HT-29 (cell line): ENCODE measurements around the gene DCC. TPM values are rescaled to one million over a fixed set of nuclear protein-coding genes. Genes with fewer than 3 reads are reported as not detected.
A peak's percentile ranks its signal among the peaks of the same experiment; 100 is the strongest.

Experiments
- DNase-seq: peaks from one replicate; pipeline ENCODE4 v3.0.0-alpha.2; 2015; ENCODE audit warnings: low spot score
- total RNA-seq: library from RNA; depleted of rRNA; stranded (reverse); fragments of >200 nt; shearing (Covaris generic); gene quantifications from 2 replicates; pipeline ENCODE4 v1.2.3, GENCODE V29; 2014

DCC gene
- total RNA-seq, 1 experiment from 2014 or later, result not detected

DNA sequence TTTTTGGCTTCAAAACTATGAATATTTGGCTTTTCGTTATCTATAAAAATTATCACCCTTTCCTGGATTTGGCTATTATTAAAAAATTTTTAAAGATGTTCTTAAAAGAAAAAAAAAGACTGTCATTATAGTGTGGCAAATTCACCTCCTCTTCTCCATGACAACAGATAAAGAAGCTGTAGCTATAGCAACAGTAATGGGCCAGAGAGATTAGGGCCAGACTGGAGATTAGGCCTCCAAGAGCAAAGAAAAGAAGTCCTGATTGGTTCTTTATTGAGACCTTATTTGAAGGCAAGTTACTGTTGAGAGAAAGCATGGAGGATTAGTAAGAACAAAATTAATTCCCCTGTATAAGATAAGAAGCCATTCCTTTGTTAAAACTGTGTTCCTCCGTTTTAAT lies 812.5 kb downstream of the DCC start:
- DNase-seq, result no peak

DNA sequence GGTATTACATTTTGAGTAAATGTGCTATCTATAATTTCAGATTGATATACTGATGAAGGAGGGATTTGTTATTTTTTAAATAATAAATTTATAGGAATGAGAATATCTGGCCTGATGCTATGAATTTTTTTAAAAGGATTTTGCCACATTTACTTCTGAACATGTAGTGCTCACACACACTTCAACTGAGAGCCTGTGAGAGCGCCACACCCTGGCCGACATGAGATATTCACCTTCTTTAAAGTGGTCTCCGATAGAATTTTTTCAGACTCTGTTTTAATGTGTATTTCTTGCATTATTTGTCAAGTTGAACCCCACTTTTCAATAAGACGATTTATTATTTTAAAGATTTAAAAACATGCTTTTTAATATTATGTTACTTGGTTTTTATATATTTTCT lies 813.3 kb downstream of the DCC start:
- DNase-seq, result peak; percentile 12

DNA sequence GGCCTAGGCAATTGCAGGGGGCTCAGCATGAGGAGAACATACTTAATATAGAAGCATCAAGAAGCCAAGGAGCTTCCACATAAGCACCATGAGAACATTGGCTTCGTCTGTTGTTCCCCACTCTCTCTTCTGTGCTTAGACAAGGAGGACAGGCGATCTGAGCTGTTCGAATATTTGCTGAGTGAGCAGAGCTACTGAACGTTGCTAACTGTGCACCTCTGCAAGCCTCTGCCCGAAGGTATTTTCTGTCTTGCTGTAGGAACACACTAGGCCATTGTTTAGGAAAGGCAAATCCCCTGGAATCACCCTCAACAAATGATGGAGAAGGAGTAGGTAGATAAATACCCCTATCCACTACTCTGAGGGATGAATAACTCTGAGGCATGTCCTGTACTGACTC lies 813.8 kb downstream of the DCC start:
- DNase-seq, result no peak

DNA sequence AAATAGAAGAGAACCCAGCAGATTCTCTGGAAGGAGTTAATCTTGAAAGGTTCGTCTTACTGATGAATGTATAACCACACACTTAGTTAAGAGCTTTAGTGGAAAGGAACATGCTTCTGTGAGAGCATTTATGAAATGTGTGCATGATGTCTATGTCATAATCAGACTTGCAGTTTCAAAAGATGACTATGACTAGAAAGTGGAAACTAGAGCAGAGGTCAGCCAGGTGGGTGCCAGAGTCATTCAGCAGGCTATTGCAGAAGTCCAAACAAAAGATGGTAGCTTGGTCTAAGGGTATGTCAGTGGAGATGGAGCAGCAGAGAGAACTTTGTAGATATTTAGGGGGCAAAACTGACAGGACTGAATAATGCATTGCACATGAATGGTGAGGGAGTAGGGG lies 825.8 kb downstream of the DCC start:
- DNase-seq, result no peak

DNA sequence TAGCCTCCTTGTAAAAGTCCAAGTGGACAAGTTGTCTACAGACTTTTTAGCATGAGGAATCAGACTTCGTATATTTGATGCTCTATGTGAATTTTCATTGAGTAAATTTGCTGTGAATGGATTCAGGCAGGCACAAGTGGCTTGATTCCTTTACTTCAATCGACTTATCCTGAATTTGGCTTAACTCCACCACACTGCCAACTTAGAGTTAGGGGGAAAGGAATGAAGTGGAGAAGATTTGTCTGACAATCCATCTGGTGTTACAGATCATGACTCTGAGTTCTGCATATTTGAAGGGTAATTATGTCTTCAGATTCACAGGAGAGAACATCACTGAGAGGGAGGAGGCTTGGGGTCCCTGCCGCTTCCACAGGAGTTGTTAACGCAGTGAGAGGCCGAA lies 829.3 kb downstream of the DCC start:
- DNase-seq, result no peak

DNA sequence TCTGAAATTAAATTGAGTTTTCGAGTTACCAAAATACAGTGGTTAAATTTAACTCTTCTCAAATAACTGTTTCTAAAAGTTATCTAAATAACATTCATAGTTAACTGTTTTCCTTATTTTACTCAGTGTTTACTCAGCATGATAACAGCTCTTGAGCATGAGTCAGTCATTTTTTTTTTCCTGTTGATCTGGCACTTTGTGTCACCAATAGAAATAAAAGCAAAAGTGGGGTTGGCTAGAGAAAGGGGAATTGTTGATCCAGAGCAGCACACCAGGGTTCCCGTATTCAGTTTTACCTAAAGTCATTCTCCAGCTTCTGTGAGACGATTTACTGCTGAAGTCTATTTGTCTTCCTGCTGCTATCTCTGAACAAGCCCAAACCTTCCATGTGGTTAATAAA lies 851.6 kb downstream of the DCC start:
- no peak for DNase-seq

DNA sequence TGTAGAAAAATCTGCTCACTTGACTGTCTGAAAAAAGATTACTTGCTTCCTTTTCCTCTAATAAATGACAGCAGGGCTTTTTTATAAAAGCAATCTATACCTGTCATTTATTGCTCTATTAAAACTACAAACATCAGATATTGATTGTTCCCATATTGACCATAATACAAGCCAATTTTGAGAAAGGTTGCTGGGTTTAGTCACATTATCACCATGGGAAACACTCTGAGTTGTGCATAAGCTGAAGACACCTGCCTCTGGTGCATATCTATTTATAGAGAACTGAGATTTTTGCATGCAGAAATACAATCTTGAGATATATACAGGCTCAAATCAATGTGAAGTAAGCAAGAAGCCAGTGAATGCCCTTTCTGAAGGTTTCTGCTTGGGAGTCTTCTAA lies 853.9 kb downstream of the DCC start:
- no peak for DNase-seq

DNA sequence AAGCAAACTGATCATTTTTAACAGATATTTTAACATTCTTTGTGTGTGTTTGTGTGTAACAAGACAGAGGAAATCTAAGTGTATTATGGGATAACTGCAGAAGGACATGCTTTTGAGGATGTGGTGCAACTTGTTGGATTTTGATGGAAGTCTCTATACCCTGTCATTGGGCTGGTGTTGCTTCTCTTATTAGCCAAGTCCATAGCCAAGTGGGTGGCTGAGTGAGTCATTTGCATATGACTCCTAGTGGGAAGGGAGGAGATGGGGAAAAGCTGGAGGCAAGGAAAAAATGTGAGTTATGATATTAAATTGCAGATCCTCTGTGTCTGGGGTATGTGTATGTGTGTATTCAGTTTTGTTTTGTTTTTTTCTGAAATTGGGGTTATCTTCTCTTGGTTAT lies 879.9 kb downstream of the DCC start:
- no peak for DNase-seq

DNA sequence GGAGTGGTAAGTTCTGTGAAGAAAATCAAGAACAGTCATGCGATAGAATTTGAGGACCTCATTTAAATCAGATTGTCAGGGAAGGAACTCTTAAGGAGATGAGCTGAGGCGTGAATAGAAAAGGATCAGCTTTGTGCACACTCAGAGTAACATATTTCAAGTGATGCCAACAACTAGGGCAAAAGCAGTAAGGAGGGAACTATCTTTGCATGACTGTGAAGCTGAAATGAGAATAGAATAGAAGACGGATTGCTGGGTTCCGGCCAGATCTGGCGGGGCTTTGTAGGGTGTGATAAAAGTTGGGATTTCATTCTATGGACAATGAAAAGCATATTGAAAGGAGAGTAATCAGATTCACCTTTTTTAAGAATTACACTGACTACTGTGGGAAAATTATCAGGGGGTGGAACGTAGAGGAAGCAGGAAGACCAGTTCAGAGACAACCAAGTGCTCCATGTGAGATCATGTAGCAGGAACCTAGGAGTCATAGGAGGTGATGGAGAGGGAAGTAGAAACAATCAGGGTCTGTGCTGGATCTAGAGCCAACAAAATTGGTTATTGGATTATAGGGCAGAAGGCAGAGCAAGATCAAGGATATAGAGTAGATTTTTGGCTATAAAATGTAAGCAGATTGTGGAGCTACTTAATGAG lies 884.3 kb downstream of the DCC start:
- DNase-seq, result no peak

DNA sequence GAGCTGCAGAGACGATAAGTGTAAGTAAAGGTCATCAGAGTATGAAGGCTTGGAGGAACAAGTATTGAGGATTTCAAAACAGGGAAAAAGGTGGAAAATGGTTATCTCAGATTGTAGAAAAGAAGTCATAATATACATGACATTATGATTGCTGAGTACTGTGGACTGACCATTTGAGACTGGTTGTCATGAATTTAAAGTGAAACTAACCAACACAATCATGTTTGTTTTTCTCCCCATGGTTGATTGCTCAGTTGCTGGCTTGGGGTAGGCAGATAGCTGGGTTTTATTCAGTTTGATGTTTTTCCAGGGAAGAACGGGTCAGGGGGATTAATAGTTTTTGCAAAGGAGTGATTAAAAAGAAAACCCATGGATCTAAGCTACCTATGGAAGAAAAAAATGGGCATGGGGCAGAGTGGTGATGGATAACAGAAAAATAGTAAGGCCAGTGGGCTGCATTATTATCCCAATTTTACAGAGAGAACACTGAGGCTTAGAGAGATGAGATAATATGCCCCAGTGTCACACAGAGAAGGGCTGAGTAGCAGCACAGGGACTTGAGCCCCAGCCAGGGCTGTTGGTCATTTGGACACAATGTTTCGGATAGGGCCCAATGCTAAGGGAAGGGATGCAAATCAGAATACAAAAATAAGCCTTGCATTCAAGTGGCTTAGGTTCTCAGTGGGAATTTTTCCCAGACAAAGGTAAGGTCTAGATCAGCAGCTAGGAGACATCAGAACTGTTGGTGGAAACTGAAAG lies 885.7 kb downstream of the DCC start:
- no peak for DNase-seq

DNA sequence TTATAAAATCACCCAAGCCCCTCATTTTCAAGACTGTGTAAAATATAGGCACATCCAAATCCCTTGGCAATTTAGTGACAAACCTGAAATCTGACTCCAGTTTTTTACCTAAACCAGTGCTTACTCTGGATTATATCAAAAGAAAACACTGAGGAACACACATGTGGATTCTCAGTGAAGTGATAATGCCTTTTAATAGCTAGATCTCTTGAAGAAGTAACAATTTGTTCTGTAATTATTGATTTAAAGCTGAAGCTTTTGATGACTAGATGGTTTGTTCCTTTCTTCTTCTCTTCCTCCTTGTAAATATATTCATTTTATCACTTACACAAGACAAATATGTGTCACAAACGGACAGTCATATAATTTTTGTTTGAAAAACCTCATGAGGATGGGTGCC lies 894.6 kb downstream of the DCC start:
- no peak for DNase-seq

DNA sequence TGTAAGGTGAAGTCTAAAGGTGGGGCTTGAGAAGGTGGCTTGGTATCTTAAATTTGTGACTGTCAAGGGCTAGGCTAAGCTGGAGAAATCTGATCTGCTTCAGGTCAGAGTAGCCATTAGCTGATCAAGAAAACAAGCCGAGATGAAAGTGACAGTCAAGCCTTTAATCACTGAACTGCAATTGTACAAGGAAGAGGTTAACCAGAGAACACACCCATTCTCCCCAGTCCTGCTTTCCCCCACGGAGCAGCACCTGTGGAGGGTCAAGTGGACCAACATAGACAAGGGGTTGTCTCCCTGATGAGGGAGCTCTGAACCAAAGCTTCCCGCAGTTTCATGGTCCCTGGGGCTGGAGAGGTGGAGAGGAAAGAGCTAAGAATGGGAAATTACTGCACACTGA lies 901.2 kb downstream of the DCC start:
- no peak for DNase-seq

DNA sequence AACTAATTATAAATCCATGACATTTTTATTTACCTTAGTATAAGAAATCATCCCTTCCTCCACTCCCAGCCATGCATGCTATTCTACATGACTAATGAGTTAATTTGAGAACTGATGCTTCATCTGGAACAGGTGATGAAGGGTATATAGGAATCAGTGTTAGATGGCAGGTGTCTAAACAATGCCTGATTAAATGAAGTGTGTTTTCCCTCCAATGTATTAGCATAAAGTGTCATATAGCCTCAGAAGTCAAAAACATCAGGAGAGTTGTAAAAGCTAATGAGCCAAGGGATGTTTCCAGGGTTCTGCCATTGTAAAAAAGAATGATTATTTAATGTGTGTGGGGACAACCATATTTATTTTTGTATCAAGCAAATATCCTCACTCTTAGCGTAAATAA lies 913.8 kb downstream of the DCC start:
- DNase-seq, result no peak

DNA sequence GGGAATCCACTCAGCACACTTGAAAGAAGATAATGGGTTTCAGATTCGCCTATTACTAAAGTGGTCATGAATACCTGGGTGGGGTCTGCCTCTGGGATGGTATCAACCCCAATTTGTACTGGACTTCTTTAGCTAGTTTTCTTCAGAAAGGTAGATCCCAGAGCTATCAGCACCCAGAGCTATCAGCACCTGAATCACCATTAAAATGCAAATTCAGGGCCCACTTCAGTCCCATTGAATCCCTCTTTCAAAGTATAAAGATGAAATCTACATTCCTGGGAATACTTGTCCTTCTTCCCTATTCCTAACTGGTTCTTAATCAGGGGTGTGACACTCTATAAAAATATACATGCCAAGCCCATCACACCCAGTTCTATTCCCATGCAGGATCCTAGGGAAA lies 914.3 kb downstream of the DCC start:
- no peak for DNase-seq

DNA sequence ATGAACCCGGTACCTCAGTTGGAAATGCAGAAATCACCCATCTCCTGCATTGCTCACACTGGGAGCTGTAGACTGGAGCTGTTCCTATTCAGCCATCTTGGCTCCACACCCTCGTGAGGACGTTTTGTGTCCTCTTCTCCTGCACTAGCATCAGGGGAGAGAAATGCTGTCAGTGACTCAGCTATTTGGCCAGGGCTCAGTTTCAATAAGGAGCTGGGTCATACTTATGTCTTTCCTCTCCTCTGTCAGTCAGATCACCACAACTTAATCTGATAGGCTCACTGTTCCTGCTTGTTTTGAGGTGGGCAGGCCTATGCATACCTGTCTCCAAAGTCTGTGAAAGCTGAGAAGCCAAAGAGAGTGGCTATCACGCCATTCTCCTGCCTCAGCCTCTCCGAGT lies 921.2 kb downstream of the DCC start:
- DNase-seq, result no peak

DNA sequence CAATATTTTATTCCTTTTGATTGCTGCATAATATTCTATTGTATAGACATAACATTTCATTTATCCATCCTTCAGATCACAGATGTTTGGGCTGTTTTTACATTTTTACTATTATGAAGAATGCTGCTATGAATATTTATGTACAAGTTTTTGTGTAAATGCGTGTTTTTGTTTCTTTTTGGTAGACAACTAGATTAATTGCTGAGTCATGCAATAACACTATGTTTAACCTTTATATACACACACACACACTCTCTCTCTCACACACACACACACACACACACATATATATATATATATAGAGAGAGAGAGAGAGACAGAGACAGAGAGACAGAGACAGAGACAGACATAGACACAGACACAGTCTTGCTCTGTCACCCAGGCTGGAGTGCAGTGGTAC lies 926.9 kb downstream of the DCC start:
- no peak for DNase-seq

DNA sequence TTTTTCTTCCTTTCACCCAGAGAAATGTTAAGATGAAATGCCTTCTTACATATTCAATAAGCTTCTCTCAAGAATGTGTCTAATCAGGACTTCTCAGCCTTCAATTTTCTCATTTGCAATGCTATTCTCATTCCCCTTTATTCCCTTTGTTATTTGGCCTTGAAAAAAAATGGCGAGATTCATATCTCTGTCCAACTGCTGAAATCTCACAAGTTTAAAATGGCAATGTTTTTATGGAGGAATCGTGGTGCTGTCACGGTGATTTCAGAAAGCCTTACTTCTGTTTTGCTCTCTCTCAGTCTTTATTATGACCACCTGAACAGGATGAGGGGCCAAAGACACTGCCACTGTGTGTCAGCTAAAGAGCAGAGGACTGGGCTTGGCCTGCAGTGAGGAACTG lies 928.5 kb downstream of the DCC start:
- DNase-seq, result no peak

DNA sequence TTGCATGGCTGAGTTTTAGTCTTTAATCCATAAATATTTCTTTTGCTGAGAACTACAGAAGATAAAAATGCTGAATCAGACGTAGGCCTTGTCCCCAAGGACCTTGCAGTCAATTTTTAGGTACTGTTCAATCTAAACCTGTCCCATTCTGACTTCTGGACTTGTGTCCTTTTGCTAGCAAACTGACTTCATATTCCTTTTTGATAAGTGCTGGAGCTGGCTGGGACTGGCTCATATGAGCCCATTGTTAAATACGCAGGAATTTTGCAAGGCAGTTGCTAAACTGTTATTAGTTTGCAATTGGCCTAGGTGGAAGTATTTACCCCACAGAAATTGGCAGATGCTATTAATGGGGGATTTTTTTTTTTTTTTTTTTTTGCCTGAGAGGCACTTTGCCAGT lies 941.4 kb downstream of the DCC start:
- no peak for DNase-seq

DNA sequence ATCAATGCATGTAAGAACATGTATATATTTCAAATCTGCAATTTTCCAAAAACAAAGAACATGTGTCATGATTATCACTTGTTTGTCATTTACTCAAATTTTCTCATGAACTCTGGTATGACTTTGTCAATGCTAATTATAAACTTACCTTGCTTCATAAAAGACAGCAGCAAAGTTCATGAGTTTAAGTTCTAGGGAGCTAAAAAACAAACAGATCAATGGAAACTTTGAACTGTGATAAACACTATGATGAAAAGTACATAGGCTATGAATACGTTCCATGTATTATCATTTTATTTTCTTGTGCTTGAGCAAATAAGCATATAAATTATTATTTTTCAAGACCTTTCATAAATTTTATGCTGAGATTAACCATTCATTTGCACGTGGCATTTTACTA lies 943.7 kb downstream of the DCC start:
- no peak for DNase-seq

DNA sequence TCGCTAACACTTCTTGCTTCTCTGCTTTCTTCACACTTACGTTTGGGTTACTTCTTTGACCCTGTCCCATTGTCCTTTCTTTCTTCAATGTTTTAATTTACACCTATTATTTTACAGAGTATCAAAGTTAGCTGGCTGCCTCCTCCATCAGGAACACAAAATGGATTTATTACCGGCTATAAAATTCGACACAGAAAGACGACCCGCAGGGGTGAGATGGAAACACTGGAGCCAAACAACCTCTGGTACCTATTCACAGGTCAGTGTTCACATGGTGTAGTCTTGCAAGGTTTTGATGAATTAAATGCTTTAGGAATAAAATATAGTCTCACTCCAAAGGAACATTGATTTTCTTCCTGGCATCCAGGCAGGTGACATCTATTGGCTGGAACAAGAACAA lies 965.5 kb downstream of the DCC start:
- no peak for DNase-seq

DNA sequence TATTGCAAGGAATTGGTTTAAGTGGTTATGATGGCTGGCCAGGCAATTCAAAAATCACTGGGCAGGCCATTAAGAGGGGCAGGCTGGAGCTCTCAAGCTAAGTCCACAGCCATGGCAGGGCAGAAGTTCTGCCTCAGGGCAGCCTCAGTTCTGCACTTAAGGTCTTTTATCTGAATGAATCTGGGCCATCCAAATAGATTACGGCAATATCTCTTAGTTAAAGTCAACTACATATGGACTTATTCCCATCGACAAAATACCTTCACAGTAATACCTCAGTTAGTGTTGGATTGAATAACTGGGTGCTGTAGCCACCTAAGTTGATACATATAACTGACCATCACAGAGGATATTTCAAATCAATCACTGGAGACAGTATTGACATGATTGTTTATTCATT lies 979.6 kb downstream of the DCC start:
- no peak for DNase-seq

DNA sequence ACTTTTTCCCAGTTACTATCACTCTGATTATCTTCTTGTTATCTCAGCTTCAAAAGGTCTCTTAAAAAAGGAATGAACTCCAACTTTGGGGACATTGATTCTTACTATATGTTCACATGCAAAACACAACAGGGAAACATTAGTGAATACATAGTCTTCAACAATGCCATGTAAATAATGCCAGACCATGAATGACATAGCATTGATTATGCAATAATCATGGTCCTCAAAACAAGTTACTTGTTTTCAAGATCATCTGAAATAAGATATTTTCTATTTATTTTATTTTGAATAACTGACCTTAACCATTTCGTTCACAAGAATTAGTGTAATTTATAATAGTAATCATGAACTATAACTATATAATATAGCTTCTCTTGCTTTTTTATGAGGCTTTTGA lies 982.2 kb downstream of the DCC start:
- no peak for DNase-seq

DNA sequence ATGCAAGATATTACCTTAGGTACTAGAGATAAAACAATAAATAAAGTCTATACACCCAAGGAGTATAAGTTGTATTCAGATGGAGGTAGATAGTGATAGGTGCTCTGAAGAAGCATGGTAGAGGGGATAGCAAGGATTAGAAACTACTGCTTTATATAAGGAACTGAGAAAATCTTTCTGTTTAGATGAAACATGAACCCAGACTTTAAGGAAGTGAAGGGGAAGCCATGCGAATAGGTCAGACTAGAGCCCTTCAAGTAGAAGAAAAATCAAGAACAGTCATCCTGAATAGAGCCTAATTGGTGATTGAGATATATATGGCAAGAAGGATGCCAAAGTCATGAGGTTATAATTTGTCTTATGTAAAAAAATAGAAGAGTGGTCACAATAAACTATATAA lies 984.4 kb downstream of the DCC start:
- DNase-seq, result no peak
